HG03045 (cell line): ENCODE measurements around the gene SLC49A4.

Source experiments
- ATAC-seq: cut with Tn5 transposase; IDR thresholded peaks from one replicate; pipeline ENCODE4 v1.9.1; 2021; ENCODE audit warnings: mild to moderate bottlenecking, moderate library complexity; ENCODE audit not compliant: unreplicated experiment

Gene SLC49A4

DNA sequence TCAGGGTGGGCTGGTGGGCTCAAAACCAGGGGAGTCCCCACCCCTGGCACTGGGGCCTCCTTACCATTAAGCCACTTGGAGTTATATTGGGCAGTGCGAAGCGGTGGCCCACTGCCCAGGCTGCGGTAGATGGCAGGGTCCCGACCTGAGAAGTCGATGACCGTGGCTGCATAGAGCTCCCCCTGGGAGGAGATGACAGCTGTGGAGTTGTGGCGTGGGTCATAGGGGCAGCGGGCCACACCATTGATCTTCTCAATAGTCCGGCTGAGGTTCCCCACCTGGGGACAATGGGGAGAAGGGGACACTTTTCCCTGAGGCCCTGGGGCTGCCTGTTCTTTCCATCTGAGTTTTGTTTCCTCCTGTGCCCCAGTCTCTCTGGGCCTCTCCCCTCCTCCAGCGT, 132.9 kb downstream of the SLC49A4 start:
- ATAC-seq: no peak

- no peak for ATAC-seq
These were observed 133.7 kb downstream of the SLC49A4 start for GRCh38 chr3:122928396-122929187.

DNA sequence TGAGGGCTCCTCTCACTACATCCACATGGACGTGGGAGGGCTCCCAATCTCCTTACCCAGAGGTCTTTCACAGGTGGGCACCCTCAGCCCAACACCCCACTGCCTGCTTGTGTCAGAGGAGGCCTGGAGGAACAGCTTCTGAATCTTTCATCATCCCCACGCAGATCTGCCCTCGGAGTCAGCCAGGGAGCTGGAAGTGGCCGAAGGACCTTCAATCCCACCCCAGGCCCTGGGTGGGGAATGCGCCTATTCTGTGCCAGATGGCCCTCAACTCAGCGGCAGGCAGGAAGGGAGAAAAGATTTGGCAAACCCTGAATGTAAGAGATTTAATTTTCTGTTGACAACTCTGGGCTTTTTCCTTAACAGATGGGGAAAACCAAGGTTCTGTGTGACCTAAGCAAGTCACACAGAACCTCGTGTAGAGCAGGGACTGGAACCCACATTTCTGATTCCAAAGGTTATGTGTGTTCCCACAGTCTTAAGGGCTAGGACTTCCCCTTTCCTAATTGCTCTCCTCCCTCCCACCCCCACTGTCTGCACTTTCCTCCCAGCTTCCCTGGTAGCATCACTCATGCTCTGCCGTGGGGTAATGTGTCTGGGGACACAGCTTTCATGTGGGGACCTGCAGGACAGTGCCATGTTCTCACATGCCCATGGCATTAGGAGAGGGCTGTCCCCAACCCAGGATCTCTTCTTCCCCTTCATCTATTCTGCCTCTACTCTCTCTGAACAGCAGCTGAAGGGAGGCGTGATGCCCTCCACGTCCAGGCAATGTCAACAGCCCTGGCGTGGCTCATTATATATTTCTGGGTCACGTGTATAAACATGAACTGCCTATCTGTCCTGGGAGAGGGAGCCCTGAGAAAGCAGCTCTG, 134.6 kb downstream of the SLC49A4 start:
- no peak for ATAC-seq

DNA sequence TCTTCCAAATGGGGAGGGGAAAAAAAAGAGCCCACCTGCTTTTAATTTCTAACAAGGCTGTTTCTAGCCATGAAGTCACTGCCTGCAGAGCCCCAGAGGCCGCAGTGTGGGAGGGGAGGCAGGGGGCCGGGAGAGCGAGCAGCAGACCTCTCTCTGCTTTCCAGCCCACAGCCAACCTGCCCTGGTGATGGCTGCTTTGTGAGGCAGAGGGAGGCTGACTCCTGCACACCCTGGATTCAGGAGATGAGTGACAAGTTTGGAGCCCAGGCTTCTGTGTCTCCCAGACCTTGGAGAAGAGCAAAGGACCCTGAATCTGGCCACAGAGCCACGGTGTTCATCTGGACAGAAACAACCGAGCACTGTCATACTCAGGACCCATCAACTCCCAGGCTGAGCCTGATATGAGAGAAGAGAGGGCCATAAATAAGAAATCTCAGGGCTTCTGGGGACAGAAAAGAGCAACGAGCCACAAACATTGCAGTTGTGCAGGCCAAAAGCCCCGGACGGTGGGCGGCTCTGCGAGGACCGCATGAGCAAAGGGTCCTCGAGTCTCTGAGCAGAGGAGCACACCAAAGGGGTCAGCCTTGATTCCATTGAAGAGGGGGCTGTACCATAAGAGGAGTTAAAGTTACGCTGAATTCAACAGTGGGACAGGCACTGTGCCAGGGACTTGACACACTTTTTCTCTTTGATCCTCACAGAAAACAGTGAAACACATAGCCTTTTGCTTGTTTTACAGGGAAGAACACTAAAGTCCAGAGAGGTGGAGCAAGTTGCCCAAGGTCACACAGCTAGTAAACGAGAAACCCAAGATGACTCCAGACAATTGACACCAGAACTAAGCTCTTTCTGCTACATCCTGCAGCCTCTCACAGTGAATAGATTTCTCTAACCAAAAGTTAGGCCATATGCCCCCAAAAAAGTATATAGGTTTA, 135.5 kb downstream of the SLC49A4 start:
- ATAC-seq: no peak
